Nephron (organoid): ENCODE data around the gene MAP4K3.

Experiments used
- H3K27ac Mint-ChIP-seq, 3 experiments: 2 replicates each; pipeline ENCODE4 v1.8.0; 2020; ENCODE audit warnings: mixed read lengths in 3 of 3, mild to moderate bottlenecking in 2 of 3, moderate library complexity in 1 of 3
- H3K27me3 Mint-ChIP-seq: 2 replicates; pipeline ENCODE4 v1.8.0; 2021; ENCODE audit warnings: low read depth, mild to moderate bottlenecking, moderate library complexity, mixed read lengths
- H3K36me3 Mint-ChIP-seq: 2 replicates; pipeline ENCODE4 v1.8.0; 2020; ENCODE audit warnings: low read depth, mixed read lengths
- H3K4me1 Mint-ChIP-seq: 2 replicates; pipeline ENCODE4 v1.8.0; 2020; ENCODE audit warnings: mixed read lengths
- H3K4me3 Mint-ChIP-seq, 3 experiments: 2 replicates each; pipeline ENCODE4 v1.8.0; 2020; ENCODE audit warnings: mild to moderate bottlenecking in 3 of 3, mixed read lengths in 3 of 3, moderate library complexity in 2 of 3
- H3K9me3 Mint-ChIP-seq: 2 replicates; pipeline ENCODE4 v1.8.0; 2020; ENCODE audit warnings: mixed read lengths
- TF ChIP-seq, protein P1 (sequence below), 3 experiments: fragments of 200-600 bp; sonication (generic); IDR thresholded peaks; one replicate each; pipeline ENCODE4 v1.5.0; 2021; ENCODE audit warnings: antibody characterized with exemption in 3 of 3; ENCODE audit not compliant: unreplicated experiment in 3 of 3

MAP4K3 gene

DNA sequence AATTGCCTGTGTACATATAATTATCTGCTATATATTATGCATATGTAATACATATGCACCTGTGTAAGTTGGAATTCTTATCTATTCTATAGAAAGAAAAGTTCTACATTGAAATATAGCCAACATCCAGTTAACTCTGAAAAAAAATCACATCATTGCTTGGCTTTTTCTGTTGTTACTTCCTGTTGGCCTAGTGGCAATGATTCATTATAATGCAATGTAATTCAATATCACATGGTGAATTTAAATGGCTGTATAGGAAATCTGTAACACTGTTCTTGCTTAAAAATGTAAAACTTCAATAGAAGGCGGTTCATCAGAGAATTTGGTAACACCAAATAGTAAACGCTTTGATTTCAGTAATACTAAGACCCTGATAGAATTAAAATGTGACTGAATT lies 44.5 kb upstream of the MAP4K3 start:
- Mint-ChIP-seq H3K36me3 (peaks cover 14% of the 10 kb centered on the region), H3K27me3 (no peaks in the 10 kb centered on the region), H3K4me1 (peaks cover 11% of the 10 kb centered on the region), H3K27ac (no peak overlapping the region), H3K4me3 (no peak overlapping the region), H3K9me3 (no peaks in the 10 kb centered on the region)
- TF ChIP-seq, protein P1, sequence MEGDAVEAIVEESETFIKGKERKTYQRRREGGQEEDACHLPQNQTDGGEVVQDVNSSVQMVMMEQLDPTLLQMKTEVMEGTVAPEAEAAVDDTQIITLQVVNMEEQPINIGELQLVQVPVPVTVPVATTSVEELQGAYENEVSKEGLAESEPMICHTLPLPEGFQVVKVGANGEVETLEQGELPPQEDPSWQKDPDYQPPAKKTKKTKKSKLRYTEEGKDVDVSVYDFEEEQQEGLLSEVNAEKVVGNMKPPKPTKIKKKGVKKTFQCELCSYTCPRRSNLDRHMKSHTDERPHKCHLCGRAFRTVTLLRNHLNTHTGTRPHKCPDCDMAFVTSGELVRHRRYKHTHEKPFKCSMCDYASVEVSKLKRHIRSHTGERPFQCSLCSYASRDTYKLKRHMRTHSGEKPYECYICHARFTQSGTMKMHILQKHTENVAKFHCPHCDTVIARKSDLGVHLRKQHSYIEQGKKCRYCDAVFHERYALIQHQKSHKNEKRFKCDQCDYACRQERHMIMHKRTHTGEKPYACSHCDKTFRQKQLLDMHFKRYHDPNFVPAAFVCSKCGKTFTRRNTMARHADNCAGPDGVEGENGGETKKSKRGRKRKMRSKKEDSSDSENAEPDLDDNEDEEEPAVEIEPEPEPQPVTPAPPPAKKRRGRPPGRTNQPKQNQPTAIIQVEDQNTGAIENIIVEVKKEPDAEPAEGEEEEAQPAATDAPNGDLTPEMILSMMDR (IDR thresholded peaks at IDR 0.05; ENCODE audit: unreplicated experiment in 3 of 3), result no peak

- Mint-ChIP-seq H3K27ac (no peak overlapping the region), H3K4me3 (no peak overlapping the region), H3K36me3 (peaks cover 17% of the 10 kb centered on the region), H3K9me3 (no peaks in the 10 kb centered on the region), H3K4me1 (peaks cover 6% of the 10 kb centered on the region), H3K27me3 (no peaks in the 10 kb centered on the region)
- TF ChIP-seq, protein P1 (IDR thresholded peaks at IDR 0.05; ENCODE audit: unreplicated experiment in 3 of 3), result no peak
Measured at GRCh38 chr2:39479696-39480095, 42.6 kb upstream of the MAP4K3 start.

- Mint-ChIP-seq H3K9me3 (no peaks in the 10 kb centered on the region), H3K36me3 (peaks cover 17% of the 10 kb centered on the region), H3K4me3 (no peak overlapping the region), H3K27ac (no peak overlapping the region), H3K27me3 (no peaks in the 10 kb centered on the region), H3K4me1 (peaks cover 6% of the 10 kb centered on the region)
- TF ChIP-seq, protein P1 (IDR thresholded peaks at IDR 0.05; ENCODE audit: unreplicated experiment in 3 of 3), result no peak
Measured at GRCh38 chr2:39479053-39479670, 42.1 kb upstream of the MAP4K3 start.

DNA sequence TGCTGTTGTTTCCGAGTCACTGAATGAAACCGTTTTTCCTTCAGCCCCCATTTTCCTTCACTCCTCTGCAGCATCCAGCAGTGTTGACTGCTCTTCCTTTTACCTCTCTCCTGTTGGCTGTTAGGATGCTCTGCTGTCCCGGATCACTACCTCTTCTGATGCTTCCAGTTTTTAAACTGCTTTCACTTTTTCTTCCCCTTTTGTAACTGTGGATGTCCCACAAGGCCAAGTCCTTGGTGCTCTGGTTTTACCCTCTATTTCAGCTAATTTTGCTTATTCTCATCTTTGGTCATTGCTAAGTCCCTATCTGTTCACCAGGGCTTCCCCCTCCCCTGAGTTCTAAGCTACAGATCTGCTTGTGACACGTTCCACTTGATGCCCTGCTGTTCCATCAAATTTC lies 39.4 kb upstream of the MAP4K3 start:
- Mint-ChIP-seq H3K36me3 (peaks cover 17% of the 10 kb centered on the region), H3K4me1 (peaks cover 1% of the 10 kb centered on the region), H3K27ac (no peak overlapping the region), H3K4me3 (no peak overlapping the region), H3K9me3 (no peaks in the 10 kb centered on the region), H3K27me3 (no peaks in the 10 kb centered on the region)
- TF ChIP-seq, protein P1 (IDR thresholded peaks at IDR 0.05; ENCODE audit: unreplicated experiment in 3 of 3), result no peak

DNA sequence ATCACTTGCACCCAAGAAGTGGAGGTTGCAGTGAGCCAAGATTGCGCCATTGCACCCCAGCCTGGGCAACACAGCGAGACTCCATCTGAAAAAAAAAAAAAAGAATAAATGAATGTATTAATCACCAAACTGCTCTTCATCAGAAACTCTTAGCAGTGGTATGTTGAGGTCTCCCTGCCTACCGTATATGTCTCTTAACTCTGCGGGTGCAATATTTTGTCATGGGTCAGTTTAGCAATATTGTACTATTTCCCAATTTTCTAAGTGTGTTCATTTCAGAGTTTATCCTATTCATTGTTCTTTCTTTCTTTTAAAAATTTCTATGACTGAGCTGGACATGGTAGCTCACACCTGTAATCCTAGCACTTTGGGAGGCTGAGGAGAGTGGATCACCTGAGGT lies 37.9 kb upstream of the MAP4K3 start:
- TF ChIP-seq, protein P1 (IDR thresholded peaks at IDR 0.05; ENCODE audit: unreplicated experiment in 3 of 3), result no peak
- Mint-ChIP-seq H3K4me3 (no peak overlapping the region), H3K9me3 (no peaks in the 10 kb centered on the region), H3K4me1 (peaks cover 16% of the 10 kb centered on the region), H3K36me3 (peaks cover 17% of the 10 kb centered on the region), H3K27me3 (no peaks in the 10 kb centered on the region), H3K27ac (no peak overlapping the region)

DNA sequence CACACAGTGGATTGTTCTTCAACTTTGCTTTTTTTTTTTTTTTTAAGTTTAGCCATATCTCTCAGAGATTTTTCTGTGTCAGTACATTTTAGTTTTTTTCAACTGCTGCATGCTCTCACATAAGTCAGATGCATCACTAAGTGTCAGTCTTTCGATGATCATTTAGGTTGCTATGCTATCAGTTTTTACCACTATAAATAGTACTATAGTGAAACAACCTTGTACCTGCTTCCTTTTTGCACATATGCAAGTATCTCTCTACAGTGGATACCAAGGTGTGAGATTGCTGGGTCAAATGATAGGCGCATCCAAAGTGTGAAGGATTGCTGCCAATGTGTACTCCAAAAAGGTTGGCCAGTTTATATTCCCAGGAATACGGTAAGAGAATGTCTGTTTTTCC lies 33.5 kb upstream of the MAP4K3 start:
- H3K4me1 Mint-ChIP-seq, result peaks cover 45% of the 10 kb centered on the region
- no peak overlapping the region for H3K4me3 Mint-ChIP-seq
- no peaks in the 10 kb centered on the region for H3K27me3 Mint-ChIP-seq
- peak overlapping the region in 2 of 3 experiments; percentile 4 to 89 for H3K27ac Mint-ChIP-seq
- H3K36me3 Mint-ChIP-seq, result no peaks in the 10 kb centered on the region
- H3K9me3 Mint-ChIP-seq, result no peaks in the 10 kb centered on the region
- TF ChIP-seq, protein P1 (IDR thresholded peaks at IDR 0.05; ENCODE audit: unreplicated experiment in 3 of 3), result no peak
